ENCODE results near the gene TRAPPC11.

The TRAPPC11 gene

DNA sequence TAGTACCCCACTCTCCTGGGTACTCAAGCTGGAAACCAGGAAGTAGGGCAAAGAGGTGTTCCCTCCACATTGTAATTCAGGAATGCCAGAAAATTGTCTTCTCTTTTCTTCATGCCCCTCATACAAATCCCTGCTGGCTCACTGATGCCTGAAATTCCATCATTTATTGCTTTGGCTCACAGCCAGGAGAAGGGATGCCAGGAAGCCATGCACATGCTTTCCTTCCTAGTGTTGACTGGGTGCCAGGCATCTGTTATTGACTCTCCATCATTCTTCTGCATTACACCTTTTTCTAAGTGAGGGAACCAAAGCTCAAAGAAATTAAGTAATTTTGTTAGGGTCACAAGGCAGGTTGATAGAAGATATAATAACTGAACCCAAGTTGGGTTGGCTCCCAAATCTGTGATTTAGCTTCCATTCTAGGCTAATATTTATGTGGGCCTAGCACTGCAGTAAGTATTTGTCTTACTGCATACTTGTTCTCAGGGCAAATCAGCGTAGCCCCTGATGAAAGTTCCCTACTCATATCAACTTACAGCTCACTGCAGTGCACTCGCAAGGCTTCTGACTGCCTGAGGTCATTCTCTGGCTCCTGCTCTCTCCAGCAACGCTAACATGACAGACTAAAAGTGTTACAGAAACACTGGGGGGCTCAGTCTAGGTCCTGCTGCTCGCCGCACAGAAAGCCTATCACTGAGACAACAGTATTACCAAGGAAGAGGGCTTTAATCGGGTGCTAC, 89.0 kb downstream of the TRAPPC11 start:
- Histone ChIP-seq H3F3A (ENCODE audit: insufficient read depth) (no peaks in the 10 kb centered on the region), H3K79me2 (ENCODE audit: insufficient read depth, low read length) (no peaks in the 10 kb centered on the region), H3K27ac (ENCODE audit: low read depth, low read length) (no peak overlapping the region), H3K27me3 (ENCODE audit: low read length) (no peaks in the 10 kb centered on the region), H3K4me2 (ENCODE audit: low read depth, low read length, poor library complexity, severe bottlenecking) (no peak overlapping the region), H3K9me2 (replicated peaks; ENCODE audit: insufficient read depth, low read length) (no peaks in the 10 kb centered on the region), H3K36me3 (ENCODE audit: low read length) (no peaks in the 10 kb centered on the region), H3K4me3 (ENCODE audit: insufficient read depth, low read length, poor library complexity, severe bottlenecking) (no peak overlapping the region), H2AFZ (ENCODE audit: low read depth, low read length, severe bottlenecking) (no peak overlapping the region), H3K9me3 (ENCODE audit: insufficient read depth, low read length) (no peaks in the 10 kb centered on the region), H4K20me1 (ENCODE audit: low read depth, low read length) (no peaks in the 10 kb centered on the region), H3K9ac (ENCODE audit: low read length) (no peak overlapping the region)
- no peak for TF ChIP-seq EZH2phosphoT487 (conservative IDR thresholded peaks at IDR 0.05; ENCODE audit: low read length)

DNA sequence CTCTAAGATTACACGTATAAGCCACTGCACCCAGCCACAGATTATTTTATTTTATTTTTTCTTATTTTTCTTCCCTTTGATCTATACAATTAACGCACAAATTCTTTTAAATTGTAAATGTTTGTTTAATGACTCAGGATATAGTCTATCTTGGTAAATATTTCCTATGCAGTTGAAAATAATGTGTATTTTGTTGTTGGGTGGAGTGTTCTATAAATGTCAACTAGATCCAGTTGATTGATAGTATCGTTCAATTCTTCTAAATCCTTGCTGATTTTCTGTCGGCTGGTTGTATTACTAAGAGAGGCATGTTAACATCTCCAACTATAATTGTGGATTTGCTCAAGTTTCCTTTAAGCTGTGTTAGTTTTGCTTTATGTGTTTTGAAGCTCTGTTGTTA, 92.0 kb downstream of the TRAPPC11 start:
- TF ChIP-seq EZH2phosphoT487 (conservative IDR thresholded peaks at IDR 0.05; ENCODE audit: low read length), result no peak
- TF ChIP-seq, protein P1, sequence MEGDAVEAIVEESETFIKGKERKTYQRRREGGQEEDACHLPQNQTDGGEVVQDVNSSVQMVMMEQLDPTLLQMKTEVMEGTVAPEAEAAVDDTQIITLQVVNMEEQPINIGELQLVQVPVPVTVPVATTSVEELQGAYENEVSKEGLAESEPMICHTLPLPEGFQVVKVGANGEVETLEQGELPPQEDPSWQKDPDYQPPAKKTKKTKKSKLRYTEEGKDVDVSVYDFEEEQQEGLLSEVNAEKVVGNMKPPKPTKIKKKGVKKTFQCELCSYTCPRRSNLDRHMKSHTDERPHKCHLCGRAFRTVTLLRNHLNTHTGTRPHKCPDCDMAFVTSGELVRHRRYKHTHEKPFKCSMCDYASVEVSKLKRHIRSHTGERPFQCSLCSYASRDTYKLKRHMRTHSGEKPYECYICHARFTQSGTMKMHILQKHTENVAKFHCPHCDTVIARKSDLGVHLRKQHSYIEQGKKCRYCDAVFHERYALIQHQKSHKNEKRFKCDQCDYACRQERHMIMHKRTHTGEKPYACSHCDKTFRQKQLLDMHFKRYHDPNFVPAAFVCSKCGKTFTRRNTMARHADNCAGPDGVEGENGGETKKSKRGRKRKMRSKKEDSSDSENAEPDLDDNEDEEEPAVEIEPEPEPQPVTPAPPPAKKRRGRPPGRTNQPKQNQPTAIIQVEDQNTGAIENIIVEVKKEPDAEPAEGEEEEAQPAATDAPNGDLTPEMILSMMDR (IDR thresholded peaks at IDR 0.05; ENCODE audit: insufficient read depth, low read length, poor library complexity, severe bottlenecking), result no peak
- H2AFZ ChIP-seq (ENCODE audit: low read depth, low read length, severe bottlenecking), result no peak overlapping the region
- H3K27ac ChIP-seq (ENCODE audit: low read depth, low read length), result no peak overlapping the region
- H3K79me2 ChIP-seq (ENCODE audit: insufficient read depth, low read length), result no peaks in the 10 kb centered on the region
- H4K20me1 ChIP-seq (ENCODE audit: low read depth, low read length), result no peaks in the 10 kb centered on the region
- H3K4me2 ChIP-seq (ENCODE audit: low read depth, low read length, poor library complexity, severe bottlenecking), result no peak overlapping the region
- no peaks in the 10 kb centered on the region for H3K9me2 ChIP-seq (replicated peaks; ENCODE audit: insufficient read depth, low read length)
- H3K36me3 ChIP-seq (ENCODE audit: low read length), result no peaks in the 10 kb centered on the region
- no peaks in the 10 kb centered on the region for H3K27me3 ChIP-seq (ENCODE audit: low read length)
- H3K9me3 ChIP-seq (ENCODE audit: insufficient read depth, low read length), result no peaks in the 10 kb centered on the region
- H3F3A ChIP-seq (ENCODE audit: insufficient read depth), result no peaks in the 10 kb centered on the region
- no peak overlapping the region for H3K9ac ChIP-seq (ENCODE audit: low read length)
- H3K4me3 ChIP-seq (ENCODE audit: insufficient read depth, low read length, poor library complexity, severe bottlenecking), result no peak overlapping the region

DNA sequence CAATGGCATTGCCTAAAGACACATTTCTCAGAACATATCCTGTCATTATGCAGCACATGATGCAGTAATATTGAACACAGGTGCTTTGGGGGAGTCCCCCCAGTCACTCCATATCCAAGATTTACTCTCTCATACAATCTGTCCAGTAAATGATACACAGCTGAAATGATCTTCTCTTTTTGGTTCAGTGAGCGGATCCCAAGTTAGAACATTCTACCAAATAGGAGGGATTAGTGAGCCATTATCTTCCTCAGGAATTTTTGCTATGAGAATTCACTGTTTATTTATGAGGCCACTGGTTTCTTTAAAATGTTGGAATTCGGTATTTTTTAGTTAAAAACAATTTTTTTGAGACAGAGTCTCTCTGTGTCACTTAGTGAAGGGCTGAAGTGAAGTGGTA, 96.5 kb downstream of the TRAPPC11 start:
- Histone ChIP-seq H3K9me2 (replicated peaks; ENCODE audit: insufficient read depth, low read length) (no peaks in the 10 kb centered on the region), H3K79me2 (ENCODE audit: insufficient read depth, low read length) (no peaks in the 10 kb centered on the region), H3K27ac (ENCODE audit: low read depth, low read length) (no peak overlapping the region), H4K20me1 (ENCODE audit: low read depth, low read length) (no peaks in the 10 kb centered on the region), H3K9ac (ENCODE audit: low read length) (no peak overlapping the region), H3K36me3 (ENCODE audit: low read length) (no peaks in the 10 kb centered on the region), H3K9me3 (ENCODE audit: insufficient read depth, low read length) (no peaks in the 10 kb centered on the region), H3K4me2 (ENCODE audit: low read depth, low read length, poor library complexity, severe bottlenecking) (no peak overlapping the region), H3F3A (ENCODE audit: insufficient read depth) (no peaks in the 10 kb centered on the region), H3K27me3 (ENCODE audit: low read length) (no peaks in the 10 kb centered on the region), H2AFZ (ENCODE audit: low read depth, low read length, severe bottlenecking) (no peak overlapping the region), H3K4me3 (ENCODE audit: insufficient read depth, low read length, poor library complexity, severe bottlenecking) (no peak overlapping the region)
- TF ChIP-seq, protein P1 (IDR thresholded peaks at IDR 0.05; ENCODE audit: insufficient read depth, low read length, poor library complexity, severe bottlenecking), result no peak
- TF ChIP-seq EZH2phosphoT487 (conservative IDR thresholded peaks at IDR 0.05; ENCODE audit: low read length), result no peak

DNA sequence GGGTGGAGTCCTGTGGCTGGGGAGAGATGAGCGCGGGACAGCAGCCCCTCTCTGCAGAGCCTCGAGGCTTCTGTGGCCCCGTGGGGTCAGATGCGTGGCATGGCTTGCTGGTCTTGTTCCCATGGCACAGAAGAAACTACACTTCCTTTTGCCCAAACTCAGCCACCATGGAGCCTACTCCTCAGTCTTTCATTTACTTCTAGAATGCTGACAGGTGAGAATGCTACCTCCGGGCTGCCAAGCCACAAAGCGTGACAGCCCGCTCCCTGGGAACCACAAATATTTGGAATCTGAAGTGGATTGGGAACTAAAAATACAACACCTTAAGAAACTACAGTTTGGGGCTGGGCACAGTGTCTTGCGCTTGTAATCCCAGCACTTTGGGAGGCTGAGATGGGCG, 98.0 kb downstream of the TRAPPC11 start:
- H3K9me2 ChIP-seq (replicated peaks; ENCODE audit: insufficient read depth, low read length), result no peaks in the 10 kb centered on the region
- H2AFZ ChIP-seq (ENCODE audit: low read depth, low read length, severe bottlenecking), result no peak overlapping the region
- H3K36me3 ChIP-seq (ENCODE audit: low read length), result no peaks in the 10 kb centered on the region
- H3K4me2 ChIP-seq (ENCODE audit: low read depth, low read length, poor library complexity, severe bottlenecking), result no peak overlapping the region
- H3K79me2 ChIP-seq (ENCODE audit: insufficient read depth, low read length), result no peaks in the 10 kb centered on the region
- TF ChIP-seq, protein P1 (IDR thresholded peaks at IDR 0.05; ENCODE audit: insufficient read depth, low read length, poor library complexity, severe bottlenecking), result no peak
- TF ChIP-seq EZH2phosphoT487 (conservative IDR thresholded peaks at IDR 0.05; ENCODE audit: low read length), result no peak
- H3K4me3 ChIP-seq (ENCODE audit: insufficient read depth, low read length, poor library complexity, severe bottlenecking), result no peak overlapping the region
- no peaks in the 10 kb centered on the region for H3K27me3 ChIP-seq (ENCODE audit: low read length)
- H3F3A ChIP-seq (ENCODE audit: insufficient read depth), result no peaks in the 10 kb centered on the region
- no peaks in the 10 kb centered on the region for H3K9me3 ChIP-seq (ENCODE audit: insufficient read depth, low read length)
- no peak overlapping the region for H3K9ac ChIP-seq (ENCODE audit: low read length)
- no peak overlapping the region for H3K27ac ChIP-seq (ENCODE audit: low read depth, low read length)
- H4K20me1 ChIP-seq (ENCODE audit: low read depth, low read length), result no peaks in the 10 kb centered on the region

All from SU-DHL-6 (cell line).